Measurements from ENCODE around the gene PCDHA1. TPM values are rescaled to one million over a fixed set of nuclear protein-coding genes. Genes with fewer than 3 reads are reported as not detected.
"Not testable (repeated sequence)": the region's sequence is repeated elsewhere in the genome, so short reads cannot be mapped to it uniquely, and the experiment has no call there.

PCDHA1 gene
- total RNA-seq, 2 donors from 2014 or later, result 0.13 TPM; not detected in 1

GRCh38 chr5:140822281-140822629, 36.3 kb downstream of the PCDHA1 start:
- no peak for DNase-seq
- H3K9me3 ChIP-seq, result no peaks in the 10 kb centered on the region
- H3K4me1 ChIP-seq, result no peaks in the 10 kb centered on the region
- intact Hi-C loops (cut with DNase I), result no loop called here
- no peak overlapping the region for H3K27ac ChIP-seq
- no peak overlapping the region for H3K4me3 ChIP-seq
- H3K27me3 ChIP-seq, result no peaks in the 10 kb centered on the region
- H3K36me3 ChIP-seq, result no peaks in the 10 kb centered on the region
- no peak for TF ChIP-seq CTCF (IDR thresholded peaks at IDR 0.05)
- no peak overlapping the region for H3K9ac ChIP-seq (ENCODE audit: low read depth in 2 of 2, low read length in 2 of 2)

- H3K27me3 ChIP-seq; intact Hi-C loops (cut with DNase I); H3K27ac ChIP-seq; DNase-seq; H3K4me3 ChIP-seq; H3K36me3 ChIP-seq; H3K4me1 ChIP-seq; H3K9me3 ChIP-seq; H3K9ac ChIP-seq (ENCODE audit: low read depth in 2 of 2, low read length in 2 of 2): not testable (repeated sequence)
Measured at GRCh38 chr5:140822969-140823368, 37.0 kb downstream of the PCDHA1 start.

GRCh38 chr5:140823475-140823874, 37.5 kb downstream of the PCDHA1 start:
- no peak overlapping the region for H3K4me3 ChIP-seq
- intact Hi-C loops (cut with DNase I), result no loop called here
- H3K9ac ChIP-seq (ENCODE audit: low read depth in 2 of 2, low read length in 2 of 2), result no peak overlapping the region
- no peak overlapping the region for H3K27ac ChIP-seq
- H3K9me3 ChIP-seq, result peaks cover 2% of the 10 kb centered on the region
- H3K27me3 ChIP-seq, result no peaks in the 10 kb centered on the region
- no peak for DNase-seq
- no peaks in the 10 kb centered on the region for H3K36me3 ChIP-seq
- no peaks in the 10 kb centered on the region for H3K4me1 ChIP-seq
- TF ChIP-seq CTCF (IDR thresholded peaks at IDR 0.05), result no peak

- TF ChIP-seq CTCF (IDR thresholded peaks at IDR 0.05), result no peak
- Histone ChIP-seq H3K27me3 (no peaks in the 10 kb centered on the region), H3K27ac (no peak within 1 kb of the TSS), H3K9ac (ENCODE audit: low read depth in 2 of 2, low read length in 2 of 2) (no peak within 1 kb of the TSS), H3K9me3 (peaks cover 2% of the 10 kb centered on the region), H3K36me3 (no peaks in the 10 kb centered on the region), H3K4me3 (no peak within 1 kb of the TSS), H3K4me1 (no peaks in the 10 kb centered on the region)
- intact Hi-C loops (cut with DNase I), result no loop called here
- DNase-seq, result no peak
Measured at GRCh38 chr5:140827704-140828361, 41.9 kb downstream of the PCDHA1 start, which contains the start of gene PCDHA6. Gene PCDHA6 (plus strand): TSS chr5:140827960. CDS start chr5:140828092, 132 bp downstream.

- Histone ChIP-seq H3K9me3 (peaks cover 2% of the 10 kb centered on the region), H3K9ac (ENCODE audit: low read depth in 2 of 2, low read length in 2 of 2) (no peak overlapping the region), H3K4me3 (no peak overlapping the region), H3K27me3 (no peaks in the 10 kb centered on the region), H3K27ac (no peak overlapping the region), H3K4me1 (no peaks in the 10 kb centered on the region), H3K36me3 (no peaks in the 10 kb centered on the region)
- no peak for DNase-seq
- no peak for TF ChIP-seq CTCF (IDR thresholded peaks at IDR 0.05)
- intact Hi-C loops (cut with DNase I), result no loop called here
Measured at GRCh38 chr5:140828362-140828737, 42.4 kb downstream of the PCDHA1 start.

GRCh38 chr5:140829511-140830501, 43.9 kb downstream of the PCDHA1 start:
- not testable (repeated sequence) for H3K9me3 ChIP-seq

More at GRCh38 chr5:140829511-140830501, 43.9 kb downstream of the PCDHA1 start:
- H3K36me3 ChIP-seq; intact Hi-C loops (cut with DNase I); H3K9ac ChIP-seq (ENCODE audit: low read depth in 2 of 2, low read length in 2 of 2); H3K27me3 ChIP-seq; H3K27ac ChIP-seq; H3K4me1 ChIP-seq; DNase-seq; H3K4me3 ChIP-seq: not testable (repeated sequence)

All from colonic mucosa (tissue), 4 donors.